Type B pancreatic cell (in vitro differentiated cells): ENCODE results near the gene MAST3. TPM values are rescaled to one million over a fixed set of nuclear protein-coding genes. Genes with fewer than 3 reads are reported as not detected.

ENCODE experiments used
- DNase-seq: peaks from one replicate; pipeline ENCODE4 v3.0.0; 2021; ENCODE audit warnings: mixed read lengths; ENCODE audit not compliant: unreplicated experiment; ENCODE audit errors: extremely low spot score
- H3K27ac Mint-ChIP-seq: 2 replicates; pipeline ENCODE4 v1.8.0; 2021; ENCODE audit warnings: mild to moderate bottlenecking, mixed read lengths
- H3K27me3 Mint-ChIP-seq: 2 replicates; pipeline ENCODE4 v1.8.0; 2021; ENCODE audit warnings: mixed read lengths
- H3K36me3 Mint-ChIP-seq: 2 replicates; pipeline ENCODE4 v1.8.0; 2021; ENCODE audit warnings: mixed read lengths
- H3K4me1 Mint-ChIP-seq: one replicate; pipeline ENCODE4 v1.8.0; 2021; ENCODE audit warnings: mixed read lengths; ENCODE audit not compliant: unreplicated experiment
- H3K4me3 Mint-ChIP-seq: 2 replicates; pipeline ENCODE4 v1.8.0; 2021; ENCODE audit warnings: mild to moderate bottlenecking, mixed read lengths
- H3K9me3 Mint-ChIP-seq: 2 replicates; pipeline ENCODE4 v1.8.0; 2021; ENCODE audit warnings: mixed read lengths
- total RNA-seq: library from RNA; stranded (reverse); gene quantifications from 2 replicates; pipeline ENCODE4 v1.2.1, GENCODE V29; 2021; ENCODE audit warnings: low replicate concordance
- TF ChIP-seq, protein P1 (sequence below): fragments of 200-600 bp; sonication (generic); conservative IDR thresholded peaks from 2 replicates; pipeline ENCODE4 v1.5.0; 2021; ENCODE audit warnings: antibody characterized with exemption, mild to moderate bottlenecking

Gene MAST3
- total RNA-seq, 1 donor from 2014 or later = 14.1 TPM

DNA sequence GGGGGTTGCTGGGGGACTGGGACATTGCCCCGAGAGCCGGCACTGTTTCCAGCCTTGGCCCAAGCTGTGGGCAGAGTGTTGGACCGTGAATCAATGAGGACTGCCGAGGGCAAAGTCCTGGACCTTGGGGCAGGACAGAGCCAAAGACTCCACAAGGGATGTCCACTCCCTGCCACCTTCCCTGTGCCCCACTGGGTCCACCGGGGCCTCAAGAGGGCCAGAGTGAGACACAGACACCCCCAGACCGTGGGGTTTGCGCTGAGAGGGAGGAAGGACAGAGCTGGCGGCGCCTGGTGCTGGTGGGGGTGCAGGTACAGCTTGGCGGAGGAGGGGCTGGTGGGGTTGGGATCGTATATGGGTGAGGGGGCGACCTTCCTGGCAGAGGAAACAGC is 11.8 kb downstream of the MAST3 start:
- no peaks in the 10 kb centered on the region for H3K9me3 Mint-ChIP-seq
- peaks cover 34% of the 10 kb centered on the region for H3K27me3 Mint-ChIP-seq
- H3K36me3 Mint-ChIP-seq = no peaks in the 10 kb centered on the region
- TF ChIP-seq, protein P1, sequence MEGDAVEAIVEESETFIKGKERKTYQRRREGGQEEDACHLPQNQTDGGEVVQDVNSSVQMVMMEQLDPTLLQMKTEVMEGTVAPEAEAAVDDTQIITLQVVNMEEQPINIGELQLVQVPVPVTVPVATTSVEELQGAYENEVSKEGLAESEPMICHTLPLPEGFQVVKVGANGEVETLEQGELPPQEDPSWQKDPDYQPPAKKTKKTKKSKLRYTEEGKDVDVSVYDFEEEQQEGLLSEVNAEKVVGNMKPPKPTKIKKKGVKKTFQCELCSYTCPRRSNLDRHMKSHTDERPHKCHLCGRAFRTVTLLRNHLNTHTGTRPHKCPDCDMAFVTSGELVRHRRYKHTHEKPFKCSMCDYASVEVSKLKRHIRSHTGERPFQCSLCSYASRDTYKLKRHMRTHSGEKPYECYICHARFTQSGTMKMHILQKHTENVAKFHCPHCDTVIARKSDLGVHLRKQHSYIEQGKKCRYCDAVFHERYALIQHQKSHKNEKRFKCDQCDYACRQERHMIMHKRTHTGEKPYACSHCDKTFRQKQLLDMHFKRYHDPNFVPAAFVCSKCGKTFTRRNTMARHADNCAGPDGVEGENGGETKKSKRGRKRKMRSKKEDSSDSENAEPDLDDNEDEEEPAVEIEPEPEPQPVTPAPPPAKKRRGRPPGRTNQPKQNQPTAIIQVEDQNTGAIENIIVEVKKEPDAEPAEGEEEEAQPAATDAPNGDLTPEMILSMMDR = no peak
- no peak for DNase-seq
- H3K4me1 Mint-ChIP-seq = peaks cover 12% of the 10 kb centered on the region
- peak overlapping the region; percentile 25 for H3K27ac Mint-ChIP-seq
- peak overlapping the region; percentile 87 for H3K4me3 Mint-ChIP-seq

DNA sequence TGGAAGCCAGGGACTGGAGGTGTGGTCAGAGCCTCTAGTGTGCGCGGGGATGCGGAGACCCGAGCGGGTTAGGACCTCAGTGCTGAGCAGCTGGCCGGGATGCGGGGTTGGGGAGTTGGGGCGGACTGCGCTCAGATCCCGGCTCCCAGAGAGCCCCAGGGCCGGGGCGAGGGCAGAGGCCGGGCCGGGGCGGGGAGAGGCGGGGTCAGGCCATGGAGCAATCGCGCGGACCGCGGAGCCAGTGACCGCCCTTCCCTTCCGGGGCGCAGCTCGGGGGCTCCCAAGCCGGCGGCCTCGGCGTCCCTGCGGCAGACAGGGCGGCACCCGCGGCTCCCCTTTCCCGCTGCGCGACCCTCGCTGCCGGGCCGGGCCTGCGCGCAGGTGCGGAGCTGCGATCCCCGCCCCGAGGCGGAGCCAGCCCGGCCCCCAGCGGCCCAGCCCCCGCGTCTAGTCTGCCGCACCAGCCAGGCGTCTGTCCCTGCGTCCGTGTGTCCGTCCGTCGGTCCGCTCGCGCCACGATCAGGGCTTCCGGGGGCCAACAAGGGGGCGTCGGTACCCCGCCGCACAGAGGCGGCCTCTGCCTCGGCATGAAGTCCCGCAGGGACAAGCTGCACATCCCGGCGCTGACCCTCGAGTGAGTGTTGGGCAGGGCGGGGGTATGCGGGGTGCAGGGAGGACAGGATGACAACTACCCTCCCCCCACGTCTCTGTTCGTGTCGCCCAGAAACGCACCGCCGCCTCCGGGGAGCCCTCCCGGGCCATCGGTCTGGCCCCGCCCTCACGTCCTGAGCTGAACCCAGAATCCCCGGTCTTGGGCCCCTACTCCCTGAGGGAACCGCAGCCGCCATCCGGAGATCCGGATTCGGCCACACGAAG is 12.4 kb downstream of the MAST3 start:
- Mint-ChIP-seq H3K9me3 (no peaks in the 10 kb centered on the region), H3K4me3 (peak overlapping the region; percentile 87), H3K36me3 (no peaks in the 10 kb centered on the region), H3K27ac (no peak overlapping the region), H3K4me1 (peaks cover 6% of the 10 kb centered on the region), H3K27me3 (peaks cover 30% of the 10 kb centered on the region)
- DNase-seq = no peak
- TF ChIP-seq, protein P1 = no peak

- Mint-ChIP-seq H3K4me3 (peak overlapping the region; percentile 67), H3K27me3 (peaks cover 30% of the 10 kb centered on the region)
- DNase-seq = no peak
Observed at GRCh38 chr19:18110609-18111232, 13.1 kb downstream of the MAST3 start.

DNA sequence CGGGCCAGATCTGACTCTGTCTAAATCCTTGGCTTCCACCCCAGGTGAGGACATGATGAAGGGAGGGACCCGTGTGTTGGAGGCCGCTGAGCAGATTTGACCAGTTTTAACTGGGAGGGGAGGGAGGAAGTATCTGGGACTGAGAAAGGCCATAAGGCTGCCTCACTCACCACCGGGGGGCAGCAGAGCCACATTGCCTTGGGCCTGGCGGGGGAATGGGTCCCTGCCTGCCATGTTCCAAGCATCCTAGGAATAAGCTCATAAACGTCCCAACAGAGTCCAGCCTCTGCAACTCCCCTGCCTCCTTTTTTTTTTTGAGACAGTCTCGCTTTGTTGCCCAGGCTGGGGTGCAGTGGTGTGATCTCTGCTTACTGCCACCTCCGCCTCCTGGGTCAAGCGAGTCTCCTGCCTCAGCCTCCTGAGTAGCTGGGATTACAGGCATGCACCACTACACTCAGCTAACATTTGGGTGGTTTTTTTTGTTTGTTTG is 15.5 kb downstream of the MAST3 start:
- peak overlapping the region; percentile 57 for H3K4me3 Mint-ChIP-seq

More at GRCh38 chr19:18110609-18111232, 13.1 kb downstream of the MAST3 start:
- TF ChIP-seq, protein P1 = no peak
- H3K9me3 Mint-ChIP-seq = no peaks in the 10 kb centered on the region
- no peaks in the 10 kb centered on the region for H3K36me3 Mint-ChIP-seq
- H3K4me1 Mint-ChIP-seq = peaks cover 6% of the 10 kb centered on the region
- H3K27ac Mint-ChIP-seq = no peak overlapping the region

GRCh38 chr19:18113827-18114226 is 16.2 kb downstream of the MAST3 start:
- no peaks in the 10 kb centered on the region for H3K9me3 Mint-ChIP-seq
- no peak overlapping the region for H3K27ac Mint-ChIP-seq
- peaks cover 23% of the 10 kb centered on the region for H3K27me3 Mint-ChIP-seq
- no peaks in the 10 kb centered on the region for H3K36me3 Mint-ChIP-seq
- peaks cover 14% of the 10 kb centered on the region for H3K4me1 Mint-ChIP-seq
- H3K4me3 Mint-ChIP-seq = no peak overlapping the region
- no peak for DNase-seq
- TF ChIP-seq, protein P1 = no peak

More for the DNA sequence above, 15.5 kb downstream of the MAST3 start:
- TF ChIP-seq, protein P1 = peak; percentile 93
- H3K27ac Mint-ChIP-seq = peak overlapping the region; percentile 46
- peaks cover 30% of the 10 kb centered on the region for H3K27me3 Mint-ChIP-seq
- peaks cover 11% of the 10 kb centered on the region for H3K4me1 Mint-ChIP-seq
- no peaks in the 10 kb centered on the region for H3K36me3 Mint-ChIP-seq
- no peaks in the 10 kb centered on the region for H3K9me3 Mint-ChIP-seq
- DNase-seq = peak; percentile 89
